ENCODE measurements around the gene ANKMY1.
A peak's percentile ranks its signal among the peaks of the same experiment; 100 is the strongest.

ANKMY1 gene

DNA sequence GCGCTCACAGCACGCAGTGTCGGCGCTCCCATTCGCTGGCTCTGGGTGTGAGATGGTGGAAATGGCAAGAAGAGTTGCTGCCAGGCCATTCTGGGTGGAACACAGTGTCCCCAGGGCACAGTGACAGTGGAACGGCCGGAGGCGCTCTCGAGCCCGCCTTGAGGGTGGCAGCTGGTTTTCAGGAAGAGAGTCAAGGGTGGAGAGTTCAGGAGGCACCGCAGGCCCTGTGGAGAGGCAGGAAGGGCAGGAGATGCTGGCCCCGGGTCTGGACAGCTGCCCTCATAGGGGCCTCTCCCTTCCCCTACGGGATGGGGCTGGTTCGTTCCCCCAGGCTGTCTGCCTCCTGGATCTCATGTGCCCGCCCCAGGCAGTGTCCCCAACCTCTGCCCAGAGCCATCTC is 109.9 kb downstream of the ANKMY1 start:
- no peak for DNase-seq (ENCODE audit: low read depth)

DNA sequence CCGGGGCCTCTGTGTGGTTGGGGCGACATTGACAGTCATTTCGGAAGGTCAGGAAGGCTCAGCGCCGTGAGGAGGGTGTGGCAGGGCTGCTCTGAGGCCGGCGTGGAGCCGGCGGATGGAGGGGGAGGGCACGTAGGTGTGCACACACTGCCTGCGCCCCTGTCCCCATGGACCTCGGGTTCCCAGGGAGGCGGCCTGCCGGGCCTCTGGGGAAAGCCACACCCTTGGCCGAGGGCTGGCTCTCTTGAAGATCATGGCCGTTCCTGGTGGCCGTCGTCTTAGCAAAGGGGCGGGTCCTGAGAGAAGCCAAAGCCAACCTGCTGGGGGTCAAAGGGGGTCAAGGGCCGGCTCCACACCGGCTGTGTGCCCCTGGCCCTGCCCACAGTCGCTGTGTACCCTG is 110.5 kb downstream of the ANKMY1 start:
- DNase-seq (ENCODE audit: low read depth): no peak

DNA sequence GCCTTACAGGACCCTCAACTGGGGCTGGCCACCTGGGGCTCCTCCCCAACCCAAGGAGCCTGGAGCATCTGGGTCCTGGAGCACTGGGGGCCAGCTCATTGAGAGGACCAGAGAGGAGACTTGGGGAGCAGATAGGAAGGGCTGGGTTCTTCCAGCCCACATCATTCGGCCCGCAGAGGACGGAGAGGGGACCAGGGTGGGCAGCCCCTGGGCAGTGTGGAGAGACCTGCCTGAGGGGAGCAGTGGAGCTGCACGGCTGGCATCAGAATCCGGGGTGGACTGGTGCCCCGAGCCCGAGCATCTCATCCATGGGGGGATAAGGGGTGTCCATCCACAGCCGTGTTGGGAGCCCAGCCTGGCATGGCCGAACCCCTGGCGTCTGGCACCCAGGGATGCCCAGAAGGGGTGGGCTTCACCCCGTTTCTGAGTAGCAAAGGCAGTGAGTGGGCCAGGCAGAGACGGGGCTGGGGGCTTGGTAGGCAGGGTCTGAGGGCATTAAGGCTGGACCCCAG is 111.1 kb downstream of the ANKMY1 start:
- no peak for DNase-seq (ENCODE audit: low read depth)

DNA sequence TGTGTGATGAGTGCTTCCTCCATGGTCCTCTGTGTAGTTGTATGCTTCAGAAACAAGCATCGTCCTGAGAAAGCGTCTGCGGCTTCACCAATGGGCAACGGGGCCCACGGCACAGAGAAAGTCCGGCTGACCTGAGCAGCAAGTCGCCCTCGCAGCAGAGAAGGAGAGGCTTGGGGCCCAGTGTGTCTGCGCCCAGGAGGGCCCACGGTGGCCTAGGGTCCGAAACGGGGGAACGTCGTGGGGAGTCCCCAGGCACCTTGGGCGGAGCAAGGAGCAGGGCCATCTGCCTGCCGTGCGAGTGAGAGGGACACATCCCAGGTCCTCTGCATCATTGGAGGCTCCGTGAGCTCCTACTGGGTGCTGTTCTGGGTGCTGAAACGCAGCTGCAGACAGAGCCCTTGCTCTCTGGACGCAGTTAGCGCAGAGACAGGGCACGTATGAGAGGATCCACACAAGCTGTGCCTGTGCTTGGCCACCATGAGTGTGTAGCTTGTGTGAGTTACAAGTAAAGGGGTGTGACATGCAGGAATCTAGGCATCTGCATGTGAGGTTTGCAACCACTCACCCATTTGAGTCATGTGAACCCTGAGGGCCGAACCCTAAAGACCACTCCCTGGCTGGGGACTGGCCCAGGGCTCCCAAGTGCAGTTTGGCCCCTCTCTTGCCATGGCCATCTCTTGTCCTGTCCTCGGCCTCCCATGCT is 111.7 kb downstream of the ANKMY1 start:
- DNase-seq (ENCODE audit: low read depth): no peak

DNA sequence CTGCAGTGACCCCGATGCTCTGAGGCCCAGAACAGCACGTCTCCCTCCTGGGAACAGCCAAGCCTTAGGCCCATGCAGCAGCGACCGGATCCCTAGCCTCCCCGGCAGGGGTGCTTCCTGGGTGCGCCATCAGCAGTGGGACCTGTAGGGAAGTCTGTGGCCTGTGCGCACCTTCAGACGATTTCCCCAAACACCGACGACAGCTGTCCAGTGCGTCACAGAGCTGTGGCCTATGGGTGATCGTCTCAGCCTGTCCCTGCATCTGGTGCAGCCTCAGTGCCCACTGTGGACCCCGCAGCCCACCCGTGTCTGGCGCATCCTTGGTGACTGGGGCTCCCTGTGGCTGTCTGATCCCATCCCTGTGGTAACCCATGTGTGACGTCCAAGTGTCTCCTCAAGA is 113.3 kb downstream of the ANKMY1 start:
- DNase-seq (ENCODE audit: low read depth): no peak

DNA sequence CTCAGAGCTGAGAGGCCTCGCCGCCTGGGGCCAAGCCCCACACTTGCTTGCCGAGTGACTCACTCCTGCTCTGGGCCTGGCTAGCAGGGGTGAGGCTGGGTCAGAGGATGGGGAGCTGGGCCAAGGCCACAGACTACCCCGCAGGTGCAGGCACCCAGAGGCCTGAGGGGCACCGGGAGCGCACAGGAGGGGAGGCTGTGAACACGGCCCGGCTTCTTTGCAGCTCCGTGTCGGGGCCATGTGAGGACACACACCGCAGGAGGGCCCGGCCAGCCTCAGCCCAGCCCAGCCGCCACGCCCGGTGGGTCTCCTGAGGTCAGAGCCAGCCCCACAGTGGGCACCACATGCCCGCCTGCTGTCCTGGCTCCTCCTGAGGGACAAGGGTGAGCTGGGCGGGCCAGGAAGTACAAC is 113.9 kb downstream of the ANKMY1 start:
- DNase-seq (ENCODE audit: low read depth): no peak

DNA sequence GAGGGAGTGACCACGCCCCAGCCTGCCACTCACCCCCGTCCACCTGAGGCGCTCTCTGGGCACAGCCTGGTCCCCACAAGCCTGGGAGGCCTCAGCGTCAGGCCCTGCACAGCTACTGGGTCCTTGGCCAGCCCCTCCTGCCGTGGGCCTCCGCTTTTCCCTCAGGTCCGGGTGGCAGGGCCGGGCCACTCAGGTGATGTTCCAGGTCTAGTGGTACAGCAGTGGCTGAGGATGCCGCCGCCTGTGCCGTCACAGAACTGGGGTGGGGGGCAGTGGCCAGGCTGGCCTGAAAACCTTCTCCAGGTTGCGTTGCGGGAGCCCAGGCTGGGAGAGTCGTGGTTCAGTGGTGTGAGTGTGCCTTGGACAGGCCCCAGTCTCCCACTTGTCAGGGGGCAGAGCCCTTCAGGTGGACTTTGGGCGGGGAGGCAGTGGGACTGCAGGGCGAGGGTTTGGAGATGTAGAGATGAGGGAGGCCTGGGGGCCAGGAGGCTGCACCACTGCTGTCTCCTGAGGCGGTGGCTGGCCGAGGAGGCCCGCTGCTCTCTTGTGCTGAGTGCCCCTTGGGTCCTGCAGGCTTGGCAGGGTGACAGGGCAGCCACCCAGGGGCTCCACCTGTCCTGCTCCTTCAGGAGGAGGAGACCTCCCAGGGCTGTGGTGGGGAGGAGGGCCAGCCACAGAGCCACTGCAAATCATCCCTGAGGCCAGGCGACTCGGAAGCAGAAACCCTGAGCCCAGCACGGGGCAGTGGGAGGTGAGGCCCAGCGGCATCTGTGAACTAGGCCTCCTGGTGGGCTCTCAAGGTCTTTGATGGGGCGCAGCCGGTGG is 114.7 kb downstream of the ANKMY1 start:
- no peak for DNase-seq (ENCODE audit: low read depth)

DNA sequence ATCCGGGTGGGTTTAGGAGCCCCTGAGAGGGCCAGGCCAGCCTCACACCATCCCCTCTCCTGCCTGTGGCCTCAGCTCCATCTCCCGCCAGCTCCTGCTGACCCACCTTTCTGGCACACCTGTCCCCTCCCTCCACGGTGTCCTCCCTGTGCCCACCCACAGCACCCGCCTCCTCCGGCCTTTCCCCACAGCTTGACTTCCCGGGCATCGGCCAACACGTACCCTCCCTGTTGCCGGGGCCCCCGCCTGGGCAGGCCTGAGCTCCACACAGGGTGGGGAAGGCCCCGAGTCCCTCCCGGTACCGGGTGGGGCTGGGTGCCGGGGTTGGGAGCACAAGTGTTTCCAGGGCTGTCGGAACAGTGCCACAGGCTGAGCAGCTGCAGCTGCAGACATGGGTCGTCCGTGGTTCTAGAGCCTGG is 115.8 kb downstream of the ANKMY1 start:
- DNase-seq (ENCODE audit: low read depth): no peak

DNA sequence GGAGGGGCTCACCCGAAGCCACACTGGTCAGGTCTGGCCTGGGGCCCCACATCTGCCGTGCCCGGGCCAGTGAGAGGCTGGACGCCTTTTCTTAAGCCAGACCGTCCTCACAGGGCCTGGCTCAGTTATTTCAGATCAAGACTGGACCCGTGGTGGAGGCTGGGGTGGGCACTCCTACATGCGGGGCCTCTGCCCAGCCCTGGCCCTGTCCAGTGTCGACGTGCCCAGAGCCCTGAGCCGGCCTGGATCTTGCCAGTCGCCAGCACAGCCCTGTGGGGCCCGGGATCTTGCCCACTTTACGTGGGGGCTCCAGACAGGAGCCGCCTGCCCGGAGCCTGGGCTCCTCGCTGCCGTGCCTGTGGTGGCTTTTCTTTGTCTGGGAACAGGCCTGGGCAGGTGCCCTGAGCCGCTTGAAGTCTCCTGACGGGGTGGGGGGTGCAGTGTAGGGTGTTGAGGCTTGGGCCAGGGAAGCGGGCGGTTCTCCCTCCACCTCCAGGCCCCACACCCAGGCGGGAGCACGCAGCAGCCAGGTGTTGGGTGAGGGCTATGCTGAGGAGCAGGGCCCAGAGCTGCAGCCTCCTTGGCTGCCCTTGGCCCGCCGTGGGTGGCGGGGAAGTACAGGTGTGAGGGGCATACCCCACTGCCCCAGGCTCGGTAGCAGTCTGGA is 116.3 kb downstream of the ANKMY1 start:
- no peak for DNase-seq (ENCODE audit: low read depth)

DNA sequence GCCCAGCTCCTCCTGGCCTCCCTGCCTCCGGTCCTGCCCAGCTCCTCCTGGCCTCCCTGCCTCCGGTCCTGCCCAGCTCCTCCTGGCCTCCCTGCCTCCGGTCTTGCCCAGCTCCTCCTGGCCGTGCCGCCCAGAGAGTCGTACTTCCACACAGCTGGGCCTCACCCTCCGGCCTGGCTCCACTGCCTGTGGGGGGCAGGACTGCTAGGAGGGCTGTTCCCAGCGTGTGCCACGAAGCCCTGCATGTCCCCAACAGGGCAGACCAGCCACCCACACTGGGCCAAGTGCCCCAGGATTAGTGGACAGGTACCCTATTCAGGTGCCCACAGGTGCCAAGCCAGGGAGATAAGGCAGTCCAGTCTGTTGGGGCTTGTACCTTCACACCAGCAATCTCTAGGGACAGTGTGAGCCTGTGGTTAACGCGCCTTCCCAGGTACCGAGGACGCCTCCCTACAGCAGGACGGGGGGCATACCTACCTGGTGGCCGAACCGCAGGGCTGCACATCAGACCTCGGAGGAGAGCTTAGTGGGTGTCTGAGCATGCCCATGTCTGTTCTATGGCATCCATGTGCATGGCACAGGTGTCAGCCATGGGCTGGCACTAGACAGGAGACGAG is 117.0 kb downstream of the ANKMY1 start:
- DNase-seq (ENCODE audit: low read depth): no peak

DNA sequence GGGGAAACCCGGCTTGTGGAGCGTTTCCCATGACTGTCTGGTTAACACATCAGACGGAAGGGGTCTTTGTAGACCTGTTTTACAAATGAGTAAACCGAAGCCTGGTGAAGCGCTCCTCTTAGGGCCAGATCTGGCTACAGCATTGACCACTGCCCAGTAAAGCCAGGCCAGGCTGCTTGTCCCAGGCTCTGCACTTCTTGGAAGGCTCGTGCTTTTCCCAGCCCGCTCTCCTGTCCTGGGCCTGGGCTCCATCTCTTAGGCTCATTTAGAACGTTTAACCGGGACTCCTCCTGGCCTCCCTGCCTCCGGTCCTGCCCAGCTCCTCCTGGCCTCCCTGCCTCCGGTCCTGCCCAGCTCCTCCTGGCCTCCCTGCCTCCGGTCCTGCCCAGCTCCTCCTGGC is 117.5 kb downstream of the ANKMY1 start:
- DNase-seq (ENCODE audit: low read depth): no peak

DNA sequence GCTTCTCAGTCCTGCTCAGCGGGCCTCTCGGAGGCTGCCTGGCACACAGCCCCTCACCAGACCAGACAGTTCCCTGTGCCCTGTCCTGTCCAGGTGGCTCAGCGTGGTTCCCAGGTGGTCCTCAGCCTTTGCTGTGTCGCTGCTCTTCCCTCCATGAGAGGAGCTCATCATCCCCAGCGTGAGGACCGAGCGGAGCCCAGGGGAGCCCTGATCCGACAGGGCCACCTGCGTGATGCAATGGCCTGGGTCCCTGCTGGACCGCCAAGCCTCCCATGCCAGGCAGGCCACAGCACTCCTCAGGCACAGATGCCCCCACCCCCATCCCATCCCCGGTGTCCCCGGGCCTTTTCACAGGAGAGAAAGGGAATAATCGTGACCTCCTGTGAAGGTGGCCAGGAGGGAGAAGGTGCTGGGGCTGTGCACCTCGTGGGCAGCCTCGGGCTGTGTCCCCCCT is 118.1 kb downstream of the ANKMY1 start:
- no peak for DNase-seq (ENCODE audit: low read depth)

DNA sequence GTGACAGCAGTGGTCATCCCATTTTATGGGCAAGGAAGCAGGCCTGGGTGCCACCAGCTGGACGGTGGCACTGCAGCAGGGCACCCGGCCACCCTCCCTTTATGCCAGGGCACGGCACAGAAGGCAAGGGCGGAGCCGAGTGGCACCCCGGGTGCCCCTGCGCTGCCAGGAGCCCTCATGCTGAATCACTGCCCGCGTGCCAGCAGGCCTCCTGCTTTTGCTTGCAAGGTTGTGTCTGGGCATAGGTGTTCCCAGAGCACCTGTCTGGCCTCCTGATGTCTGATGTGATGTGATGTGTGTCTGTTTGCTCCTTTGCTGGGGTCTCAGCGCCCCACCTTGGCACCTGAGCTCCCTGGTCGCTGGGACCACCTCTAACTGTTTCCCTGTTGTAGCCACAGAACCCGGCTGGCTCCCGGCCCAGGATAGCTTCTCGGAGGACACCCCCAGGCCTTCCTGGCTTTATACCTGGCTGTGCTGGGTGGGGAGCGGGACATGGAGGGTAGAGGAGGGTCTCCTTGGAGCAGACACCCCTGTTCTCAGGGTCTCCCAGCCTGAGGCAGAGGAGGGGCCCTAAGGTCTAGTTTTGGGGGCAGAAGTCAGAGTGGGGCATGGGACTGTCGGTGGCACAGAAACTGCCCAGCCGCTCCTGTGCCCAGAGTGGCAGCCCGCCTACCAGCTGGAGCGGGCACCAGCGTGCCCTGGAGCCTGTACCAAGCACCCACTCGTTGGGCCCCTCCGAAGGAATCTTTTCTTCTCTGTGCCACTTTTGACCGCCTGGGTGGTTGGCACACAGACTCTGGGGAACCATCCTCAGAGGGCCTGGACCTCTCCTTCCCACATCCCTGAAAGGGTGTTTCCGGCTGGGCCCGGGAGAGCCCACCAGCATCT is 118.7 kb downstream of the ANKMY1 start:
- DNase-seq (ENCODE audit: low read depth): no peak

DNA sequence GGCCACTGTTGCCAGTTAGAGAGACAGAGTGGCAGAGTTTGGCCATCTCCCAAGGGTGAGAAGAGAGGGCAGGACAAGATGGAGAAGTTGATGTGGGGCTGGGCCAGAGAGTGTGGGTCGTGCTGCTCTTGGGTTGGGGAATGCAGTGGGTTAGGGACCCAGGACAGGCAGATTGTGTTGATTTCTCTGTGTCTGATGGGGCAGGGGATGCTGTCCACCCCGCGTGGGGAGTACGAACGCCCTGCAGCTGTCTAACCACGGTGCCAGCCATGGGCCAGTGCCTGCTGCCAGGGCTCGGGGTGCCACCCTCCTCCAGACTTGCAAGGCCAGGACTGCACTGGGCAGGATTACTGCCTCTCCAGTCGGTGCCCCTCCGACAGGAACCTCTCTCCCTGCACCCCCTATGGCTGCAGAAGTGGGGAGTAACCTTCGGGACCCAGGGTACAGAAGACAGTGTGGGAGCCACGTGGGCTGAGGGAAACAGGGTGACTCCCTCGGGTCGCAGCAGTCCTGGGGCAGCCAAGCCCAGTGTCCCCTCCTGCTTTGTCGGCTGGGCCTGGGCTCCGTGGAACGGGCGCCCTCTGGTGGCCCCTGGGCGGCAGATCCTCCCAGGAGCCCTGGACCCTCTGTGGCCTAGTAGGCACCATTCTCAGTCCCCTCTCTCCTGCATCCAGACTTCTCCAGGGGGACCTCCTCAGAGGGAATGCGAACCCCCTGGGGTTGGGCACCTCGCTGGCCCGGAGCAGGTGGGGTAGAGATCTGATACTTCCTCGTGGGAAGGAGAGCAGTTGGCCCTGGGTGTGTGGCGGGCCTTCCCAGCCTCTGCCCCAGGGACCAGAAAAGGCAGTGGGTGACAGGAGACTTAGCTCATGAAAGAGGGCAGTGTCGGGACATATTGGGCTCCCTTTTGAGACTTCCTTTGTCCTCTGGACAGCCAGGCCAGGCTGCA is 119.7 kb downstream of the ANKMY1 start:
- peak; percentile 45 for DNase-seq (ENCODE audit: low read depth)

DNA sequence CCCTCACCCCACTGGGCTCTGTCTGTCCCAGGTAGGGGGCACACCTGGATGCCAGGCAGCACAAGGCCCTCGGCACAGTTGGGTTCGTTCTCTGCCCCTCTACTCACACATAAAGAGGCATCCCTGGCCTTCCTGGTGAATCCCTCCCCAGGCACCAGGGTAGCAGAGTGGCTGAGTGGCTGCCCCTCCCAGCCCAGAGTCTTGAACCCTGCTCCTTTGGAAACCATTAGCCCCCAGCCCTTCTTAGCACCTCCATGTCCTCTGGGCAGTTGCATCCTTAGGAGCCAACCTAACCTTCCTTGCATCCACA is 120.3 kb downstream of the ANKMY1 start:
- DNase-seq (ENCODE audit: low read depth): no peak

DNA sequence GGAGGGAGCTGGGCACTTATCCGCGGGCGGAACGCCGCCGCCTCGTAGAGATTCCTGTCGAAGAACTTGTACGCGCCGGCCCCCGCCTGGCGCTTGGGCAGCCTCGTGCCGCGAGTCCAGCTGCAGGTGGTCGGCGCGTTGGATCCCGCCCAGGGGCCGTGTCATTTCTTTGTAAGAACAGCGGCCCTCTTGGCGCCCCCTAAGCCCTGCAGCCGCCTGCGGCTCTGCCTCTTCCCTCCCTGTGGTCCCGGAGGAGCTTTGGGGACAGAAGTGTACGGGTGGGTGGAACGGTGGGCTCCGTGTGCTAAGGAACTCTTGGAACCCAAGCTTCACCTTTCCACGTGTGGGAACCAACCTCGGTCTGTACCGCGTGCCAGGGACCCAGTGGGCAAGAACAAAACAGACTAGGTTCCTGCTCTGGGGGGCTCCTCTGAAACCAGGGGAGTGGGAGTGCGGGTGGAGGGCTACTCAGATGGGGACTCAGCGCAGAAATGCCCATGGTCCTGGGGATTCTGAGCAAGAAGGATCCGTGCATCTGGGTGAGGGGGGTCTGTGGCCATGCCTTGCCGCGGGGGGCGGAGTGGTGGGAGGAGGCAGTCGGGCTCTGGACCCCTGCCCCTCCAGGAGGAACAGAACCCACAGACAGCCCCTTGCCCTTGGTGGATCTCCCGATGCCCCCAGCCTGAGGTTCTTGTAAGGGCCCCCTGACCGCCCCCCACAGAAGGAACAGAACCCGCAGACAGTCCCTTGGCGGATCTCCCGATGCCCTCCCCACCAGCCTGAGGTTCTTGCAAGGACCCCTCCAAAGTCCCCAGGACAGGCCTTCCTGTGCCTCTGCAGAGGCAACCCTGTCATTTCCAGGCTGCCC is 120.9 kb downstream of the ANKMY1 start:
- no peak for DNase-seq (ENCODE audit: low read depth)

DNA sequence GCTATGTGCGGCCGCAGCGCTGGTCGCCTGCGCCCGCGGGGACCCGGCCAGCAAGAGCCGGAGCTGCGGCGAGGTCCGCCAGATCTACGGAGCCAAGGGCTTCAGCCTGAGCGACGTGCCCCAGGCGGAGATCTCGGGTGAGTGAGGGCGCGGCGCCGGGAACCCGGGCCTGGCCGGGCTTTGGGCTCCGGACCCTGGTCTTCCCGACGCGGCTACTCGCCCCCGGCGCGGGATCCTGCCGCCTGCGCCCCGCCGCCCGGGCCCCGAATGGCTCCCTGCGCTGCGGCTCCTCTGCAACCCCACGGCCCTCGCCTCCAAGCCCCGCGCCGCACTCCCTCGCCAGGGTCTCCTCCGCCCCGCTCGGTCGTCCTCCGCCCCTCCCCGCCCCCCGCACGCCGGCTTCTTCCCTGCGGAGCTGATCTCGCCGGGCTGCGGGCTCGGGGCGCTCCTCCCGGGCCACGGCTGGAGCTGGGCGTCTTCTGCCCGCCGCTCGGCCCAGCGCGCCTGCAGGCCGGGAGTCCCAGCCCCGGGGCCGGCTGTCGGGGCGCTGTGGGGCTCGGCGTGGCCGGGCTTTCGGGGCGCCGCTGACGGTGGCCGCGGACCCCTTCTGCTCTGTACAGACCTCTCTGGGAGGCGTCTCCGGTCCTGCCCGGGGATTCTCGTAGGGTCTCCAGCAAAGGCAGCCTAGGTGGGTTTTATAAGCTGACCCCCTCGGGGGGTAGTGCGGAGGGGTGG is 121.7 kb downstream of the ANKMY1 start:
- DNase-seq (ENCODE audit: low read depth): no peak

DNA sequence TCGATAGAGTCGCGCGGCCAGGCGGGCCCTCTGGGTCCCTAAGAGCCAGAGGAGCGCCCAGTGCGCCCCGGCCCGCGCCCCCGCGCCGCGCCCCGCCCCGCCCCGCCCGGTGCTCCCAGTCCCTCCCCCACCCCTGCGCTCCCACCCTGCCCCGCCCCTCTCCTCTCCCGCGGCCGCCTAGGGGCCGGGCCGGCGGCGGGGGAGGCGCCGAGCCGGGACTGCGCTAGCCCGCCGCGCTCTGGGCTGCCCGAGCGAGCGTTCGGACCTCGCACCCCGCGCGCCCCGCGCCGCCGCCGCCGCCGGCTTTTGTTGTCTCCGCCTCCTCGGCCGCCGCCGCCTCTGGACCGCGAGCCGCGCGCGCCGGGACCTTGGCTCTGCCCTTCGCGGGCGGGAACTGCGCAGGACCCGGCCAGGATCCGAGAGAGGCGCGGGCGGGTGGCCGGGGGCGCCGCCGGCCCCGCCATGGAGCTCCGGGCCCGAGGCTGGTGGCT is 122.3 kb downstream of the ANKMY1 start, which contains the start of gene GPC1:
Gene GPC1 (plus strand): TSS at position 207 of the 491 bp plus-strand sequence. CDS start 256 bp downstream, at position 463.
- no peak for DNase-seq (ENCODE audit: low read depth)

All from stimulated activated CD8-positive, alpha-beta memory T cell treated with anti-CD3 and anti-CD28 coated beads, Interleukin-12 subunit alpha, Interleukin-12 subunit beta, amount 100 ng/mL, for 4 hours (primary cell).